GM18508 (cell line): ENCODE results near the gene LRMDA.

Experiments used
- ATAC-seq: cut with Tn5 transposase; IDR thresholded peaks from one replicate; pipeline ENCODE4 v1.9.1; 2021; ENCODE audit warnings: moderate number of reproducible peaks; ENCODE audit not compliant: insufficient read depth, unreplicated experiment

Gene LRMDA

GRCh38 chr10:76403912-76404311 lies 972.5 kb downstream of the LRMDA start:
- no peak for ATAC-seq

GRCh38 chr10:76404531-76404930 lies 973.1 kb downstream of the LRMDA start:
- ATAC-seq, result no peak

- no peak for ATAC-seq
Observed at GRCh38 chr10:76405922-76406321, 974.5 kb downstream of the LRMDA start.

- ATAC-seq, result no peak
Observed at GRCh38 chr10:76408646-76409045, 977.2 kb downstream of the LRMDA start.

GRCh38 chr10:76411729-76412435 lies 980.5 kb downstream of the LRMDA start:
- ATAC-seq, result no peak

- no peak for ATAC-seq
Observed at GRCh38 chr10:76415554-76415953, 984.1 kb downstream of the LRMDA start.

GRCh38 chr10:76416642-76417041 lies 985.2 kb downstream of the LRMDA start:
- ATAC-seq, result no peak

- no peak for ATAC-seq
Observed at GRCh38 chr10:76420725-76421124, 989.3 kb downstream of the LRMDA start.

- ATAC-seq, result no peak
Observed at GRCh38 chr10:76422769-76423168, 991.3 kb downstream of the LRMDA start.

GRCh38 chr10:76428551-76429367 lies 997.3 kb downstream of the LRMDA start:
- ATAC-seq, result no peak

- no peak for ATAC-seq
Observed at GRCh38 chr10:76429368-76430060, 998.1 kb downstream of the LRMDA start.

GRCh38 chr10:76430061-76430645 lies 998.7 kb downstream of the LRMDA start:
- no peak for ATAC-seq

- no peak for ATAC-seq
Observed at GRCh38 chr10:76432016-76433012, 1000.9 kb downstream of the LRMDA start.

- no peak for ATAC-seq
Observed at GRCh38 chr10:76433161-76434005, 1002.0 kb downstream of the LRMDA start.

- no peak for ATAC-seq
Observed at GRCh38 chr10:76435157-76435556, 1003.7 kb downstream of the LRMDA start.

- ATAC-seq, result no peak
Observed at GRCh38 chr10:76436401-76436811, 1005.0 kb downstream of the LRMDA start.

GRCh38 chr10:76436981-76437380 lies 1005.6 kb downstream of the LRMDA start:
- ATAC-seq, result no peak

- no peak for ATAC-seq
Observed at GRCh38 chr10:76440426-76440825, 1009.0 kb downstream of the LRMDA start.

GRCh38 chr10:76442113-76442512 lies 1010.7 kb downstream of the LRMDA start:
- no peak for ATAC-seq
